HUDEP-2 (cell line): ENCODE data around the gene POLN.
A peak's percentile ranks its signal among the peaks of the same experiment; 100 is the strongest.

Source experiments
- DNase-seq, 76 experiments: peaks; one replicate each; lab custom pipeline; 2025; ENCODE audit not compliant: unreplicated experiment in 76 of 76; lab: John Stamatoyannopoulos, UW

Gene POLN

GRCh38 chr4:2073808-2074481 lies 168.0 kb downstream of the POLN start:
- no peak for DNase-seq

DNA sequence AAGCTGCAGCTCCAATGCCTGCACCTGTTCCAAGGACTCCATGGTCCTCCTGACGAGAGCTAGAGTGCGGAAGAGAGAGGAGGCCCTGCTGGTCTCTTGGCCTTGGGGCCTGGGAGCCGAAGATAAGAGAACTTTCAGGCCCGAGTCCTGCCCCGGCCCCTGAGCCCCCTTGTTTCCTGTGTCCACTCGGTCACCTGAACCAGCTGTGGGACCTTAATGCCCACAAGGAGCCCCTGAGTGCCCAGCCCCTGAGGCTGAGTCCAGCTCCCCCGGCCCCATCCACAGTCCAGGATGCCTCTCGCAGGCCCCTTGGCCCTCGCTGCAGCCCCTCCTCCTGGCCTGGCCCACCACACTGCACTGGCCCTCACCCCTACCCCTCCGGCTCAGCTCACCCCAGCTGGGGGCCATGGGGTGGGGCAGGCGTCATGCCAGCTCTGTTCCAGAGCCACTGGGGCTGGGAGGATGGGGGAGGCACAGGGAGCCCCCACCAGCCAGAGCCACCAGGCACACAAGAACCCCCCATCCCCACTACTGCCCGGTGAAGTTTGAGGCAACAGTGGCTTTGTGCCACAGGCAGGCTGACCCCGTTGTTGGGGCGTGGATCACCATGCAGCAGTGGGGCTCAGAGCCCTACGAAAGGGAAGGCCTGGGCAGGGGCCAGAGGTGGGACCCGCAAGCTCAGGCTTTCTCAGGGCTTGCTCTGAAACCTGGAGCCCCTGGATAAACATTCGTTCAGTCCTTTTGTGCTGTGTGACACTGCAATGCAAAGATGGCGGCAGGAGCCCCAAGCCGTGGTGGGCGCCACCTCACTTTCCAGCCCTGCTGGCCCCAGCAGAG lies 168.7 kb downstream of the POLN start:
- DNase-seq: no peak

- no peak for DNase-seq
These were observed 169.7 kb downstream of the POLN start for GRCh38 chr4:2071912-2072867.

DNA sequence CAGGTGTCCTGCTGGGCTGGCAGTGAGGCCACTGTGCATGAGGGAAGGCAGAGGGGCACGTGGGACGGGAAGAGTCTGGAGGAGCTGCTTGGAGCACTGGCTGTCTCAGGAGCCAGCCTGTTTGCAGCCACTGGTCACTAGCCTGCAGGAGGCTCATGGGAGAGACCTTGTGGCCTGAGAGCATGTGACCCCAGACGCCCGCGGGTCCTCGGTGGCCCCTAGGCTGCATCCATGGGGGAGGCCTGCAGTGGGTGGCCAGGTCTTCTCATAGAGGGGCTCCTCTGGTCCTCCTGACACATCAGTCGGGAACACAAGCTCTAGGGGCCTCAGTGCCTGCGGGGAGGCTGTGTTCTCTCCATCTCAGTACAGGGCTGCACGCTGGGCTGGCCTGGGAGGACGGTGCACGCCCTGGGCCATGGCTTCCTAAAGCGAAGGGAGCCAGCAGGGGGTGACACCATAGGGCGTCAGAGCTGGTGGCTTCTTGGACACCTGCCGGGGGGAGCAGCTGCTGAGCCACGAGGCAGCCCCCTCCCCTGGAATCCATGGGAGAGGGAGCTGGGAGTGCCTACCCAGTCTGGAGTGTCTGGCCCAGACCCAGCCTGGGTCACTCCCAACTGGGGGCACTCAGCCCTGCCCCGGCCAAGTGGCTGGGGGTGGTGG lies 170.5 kb downstream of the POLN start:
- no peak for DNase-seq

DNA sequence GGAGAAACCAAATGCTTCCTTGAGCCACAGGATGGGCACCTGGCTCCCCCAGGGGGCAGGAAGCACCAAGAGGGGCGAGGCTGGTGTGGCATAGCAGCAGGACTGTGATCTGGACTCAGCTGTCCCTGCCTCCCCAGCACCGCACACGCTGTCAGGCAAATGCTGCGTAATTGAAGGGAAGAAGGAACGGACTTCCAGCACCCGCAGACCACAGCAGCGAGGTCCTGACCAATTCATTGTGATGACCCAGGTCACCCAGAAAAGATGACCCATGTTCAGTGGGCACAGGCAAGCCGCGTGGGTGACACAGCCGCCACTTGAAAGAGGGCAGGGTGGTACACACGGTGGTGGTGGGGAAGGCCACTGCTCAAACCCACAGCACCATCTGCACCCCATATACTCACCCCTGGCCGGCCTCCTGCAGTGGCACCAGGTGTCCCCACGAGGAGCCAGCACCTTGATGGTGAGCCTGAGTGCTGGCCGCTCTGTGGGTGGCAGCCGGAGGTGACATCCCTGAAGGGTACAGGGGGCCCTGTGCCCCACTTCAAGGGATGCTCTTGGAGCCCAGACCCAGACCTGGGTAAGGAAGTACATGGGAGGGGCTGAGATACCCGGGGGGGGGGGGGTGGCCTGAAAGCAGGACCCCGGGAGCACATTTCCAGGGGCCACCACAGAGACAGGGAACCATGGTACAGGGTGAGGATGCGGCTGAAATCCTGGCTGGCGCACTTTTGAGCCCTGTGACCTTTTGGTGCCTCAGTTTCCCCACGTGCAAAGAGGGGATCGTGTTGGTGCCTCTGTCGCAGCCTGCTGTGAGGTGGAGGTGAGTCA lies 171.3 kb downstream of the POLN start:
- DNase-seq: no peak

DNA sequence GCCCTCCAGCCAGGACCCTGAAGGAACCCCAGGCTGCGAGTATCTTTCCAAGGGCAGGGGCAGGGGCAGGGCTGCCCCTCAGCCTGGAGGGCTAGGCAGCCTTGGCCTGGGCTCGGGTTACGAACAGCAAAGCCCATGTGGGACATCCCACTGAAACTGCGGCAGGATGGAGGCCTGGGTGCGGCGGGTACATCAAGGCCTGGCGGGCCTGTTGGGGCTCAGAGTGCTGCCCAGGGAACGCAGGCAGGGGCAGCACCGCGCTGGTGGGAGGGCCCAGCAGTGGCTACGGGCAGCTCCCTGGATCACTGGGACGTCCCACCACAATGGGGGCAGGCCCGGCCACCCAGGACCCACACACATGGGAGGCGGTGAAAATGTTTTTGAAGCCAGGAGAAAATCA lies 171.9 kb downstream of the POLN start:
- DNase-seq: no peak

DNA sequence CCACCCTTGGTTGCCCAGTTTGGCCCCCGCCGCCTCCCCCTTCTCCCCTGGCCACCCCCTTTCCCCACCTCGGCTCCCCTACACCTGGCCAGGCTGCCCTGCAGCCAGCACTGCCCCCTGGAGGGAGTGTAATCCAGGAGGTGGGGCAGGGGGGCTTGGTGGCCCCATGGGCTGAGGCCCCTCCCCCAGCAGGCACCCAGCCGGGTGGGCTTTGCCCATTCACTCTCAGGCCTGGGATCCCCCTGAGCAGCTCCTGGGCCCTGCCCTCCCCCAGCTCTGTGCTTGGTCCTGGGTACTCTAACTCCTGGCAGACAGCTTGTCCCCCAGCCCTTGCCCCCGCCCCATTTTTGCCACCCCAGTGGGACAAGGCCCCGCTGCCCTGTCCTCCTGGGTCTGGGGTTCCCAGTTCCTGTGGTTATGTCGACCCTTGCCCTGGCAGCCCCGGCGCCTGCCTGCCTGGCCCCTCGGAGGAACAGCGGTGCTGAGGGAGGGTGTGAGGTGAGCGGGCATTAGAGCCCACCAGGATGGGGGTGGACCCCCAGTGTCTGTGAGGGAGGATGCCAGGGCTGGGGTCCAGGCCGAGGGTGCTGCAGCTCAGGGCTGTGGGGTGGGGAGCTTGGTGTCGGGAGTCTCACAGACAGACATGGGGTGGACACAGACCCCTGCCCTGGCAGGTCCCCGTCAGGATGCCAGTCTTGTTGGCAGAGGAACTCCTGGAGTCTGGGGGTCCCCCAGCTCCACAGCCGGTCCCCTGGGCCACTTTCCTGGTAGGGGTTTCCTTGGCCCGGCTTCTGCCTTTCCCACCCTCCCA lies 172.6 kb downstream of the POLN start:
- no peak for DNase-seq

- no peak for DNase-seq
These were observed 173.4 kb downstream of the POLN start for GRCh38 chr4:2068566-2068965.

DNA sequence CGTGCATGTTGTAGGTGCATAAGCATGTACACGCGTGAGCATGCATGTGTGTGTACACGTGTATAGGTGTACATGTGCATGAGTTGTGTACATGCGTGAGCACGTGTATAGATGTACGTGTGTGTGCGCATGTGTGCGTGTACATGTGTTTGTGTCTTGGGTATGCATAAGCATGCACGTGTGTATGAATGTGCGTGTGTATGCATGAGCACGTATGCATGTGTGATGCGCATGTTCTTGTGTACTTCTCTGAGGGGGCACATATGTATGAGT lies 173.8 kb downstream of the POLN start:
- DNase-seq: no peak

GRCh38 chr4:2067446-2068197 lies 174.3 kb downstream of the POLN start:
- no peak for DNase-seq

GRCh38 chr4:2066571-2067445 lies 175.1 kb downstream of the POLN start:
- no peak for DNase-seq

- no peak for DNase-seq
These were observed 175.8 kb downstream of the POLN start for GRCh38 chr4:2066011-2066551.

GRCh38 chr4:2065106-2065930 lies 176.6 kb downstream of the POLN start:
- no peak for DNase-seq

- DNase-seq: peak in 27 of 76 experiments; percentile 4 to 73 (median 27)
These were observed 177.5 kb downstream of the POLN start for GRCh38 chr4:2064276-2064991.

DNA sequence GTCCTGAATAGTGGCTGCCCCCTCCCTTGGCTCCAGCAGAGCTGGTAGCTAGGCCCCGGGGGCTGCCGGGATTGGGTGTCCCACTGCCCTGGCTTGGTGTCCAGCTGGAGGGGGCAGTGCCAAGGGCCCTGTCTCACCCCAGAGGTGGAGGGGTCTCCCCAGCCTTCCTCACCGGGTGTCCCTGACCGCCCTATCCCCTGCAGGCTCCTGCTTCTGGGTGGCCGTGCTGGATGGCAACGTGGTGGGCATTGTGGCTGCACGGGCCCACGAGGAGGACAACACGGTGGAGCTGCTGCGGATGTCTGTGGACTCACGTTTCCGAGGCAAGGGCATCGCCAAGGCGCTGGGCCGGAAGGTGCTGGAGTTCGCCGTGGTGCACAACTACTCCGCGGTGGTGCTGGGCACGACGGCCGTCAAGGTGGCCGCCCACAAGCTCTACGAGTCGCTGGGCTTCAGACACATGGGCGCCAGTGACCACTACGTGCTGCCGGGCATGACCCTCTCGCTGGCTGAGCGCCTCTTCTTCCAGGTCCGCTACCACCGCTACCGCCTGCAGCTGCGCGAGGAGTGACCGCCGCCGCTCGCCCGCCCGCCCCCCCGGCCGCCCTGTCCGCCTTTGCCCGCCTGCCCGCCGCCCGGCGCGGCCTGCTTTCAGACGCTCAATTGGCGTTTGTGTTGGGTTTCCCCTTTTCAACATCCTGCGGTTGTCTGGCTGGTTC lies 178.2 kb downstream of the POLN start:
- DNase-seq: no peak
